Omental fat pad (tissue), 4 donors: ENCODE results near the gene PDE8A. TPM values are rescaled to one million over a fixed set of nuclear protein-coding genes. Genes with fewer than 3 reads are reported as not detected.

Experiments used
- ATAC-seq: fragments of 150-250 bp; one replicate; pipeline ENCODE4 v1.9.1; 2016; ENCODE audit warnings: mild to moderate bottlenecking, moderate library complexity; ENCODE audit not compliant: low FRiP score
- DNase-seq: peaks from one replicate; pipeline ENCODE4 v3.0.0-alpha.2; 2019; ENCODE audit warnings: low spot score
- total RNA-seq, 4 donors: library from RNA; depleted of rRNA; stranded (reverse); fragments of >200 nt; gene quantifications; one replicate each; pipeline ENCODE4 v1.1.0, GENCODE V29; 2016
- TF ChIP-seq, protein P1 (sequence below), 3 donors: fragments of 450-650 bp; IDR thresholded peaks; one replicate each; pipeline ENCODE4 v1.5.1; 2016 to 2017; ENCODE audit warnings: antibody characterized with exemption in 3 of 3, mild to moderate bottlenecking in 3 of 3, moderate library complexity in 2 of 3

PDE8A gene, protein sequence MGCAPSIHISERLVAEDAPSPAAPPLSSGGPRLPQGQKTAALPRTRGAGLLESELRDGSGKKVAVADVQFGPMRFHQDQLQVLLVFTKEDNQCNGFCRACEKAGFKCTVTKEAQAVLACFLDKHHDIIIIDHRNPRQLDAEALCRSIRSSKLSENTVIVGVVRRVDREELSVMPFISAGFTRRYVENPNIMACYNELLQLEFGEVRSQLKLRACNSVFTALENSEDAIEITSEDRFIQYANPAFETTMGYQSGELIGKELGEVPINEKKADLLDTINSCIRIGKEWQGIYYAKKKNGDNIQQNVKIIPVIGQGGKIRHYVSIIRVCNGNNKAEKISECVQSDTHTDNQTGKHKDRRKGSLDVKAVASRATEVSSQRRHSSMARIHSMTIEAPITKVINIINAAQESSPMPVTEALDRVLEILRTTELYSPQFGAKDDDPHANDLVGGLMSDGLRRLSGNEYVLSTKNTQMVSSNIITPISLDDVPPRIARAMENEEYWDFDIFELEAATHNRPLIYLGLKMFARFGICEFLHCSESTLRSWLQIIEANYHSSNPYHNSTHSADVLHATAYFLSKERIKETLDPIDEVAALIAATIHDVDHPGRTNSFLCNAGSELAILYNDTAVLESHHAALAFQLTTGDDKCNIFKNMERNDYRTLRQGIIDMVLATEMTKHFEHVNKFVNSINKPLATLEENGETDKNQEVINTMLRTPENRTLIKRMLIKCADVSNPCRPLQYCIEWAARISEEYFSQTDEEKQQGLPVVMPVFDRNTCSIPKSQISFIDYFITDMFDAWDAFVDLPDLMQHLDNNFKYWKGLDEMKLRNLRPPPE
- total RNA-seq: 10 to 100 TPM; 61.0 to 86.5 (median 79.0) TPM

DNA sequence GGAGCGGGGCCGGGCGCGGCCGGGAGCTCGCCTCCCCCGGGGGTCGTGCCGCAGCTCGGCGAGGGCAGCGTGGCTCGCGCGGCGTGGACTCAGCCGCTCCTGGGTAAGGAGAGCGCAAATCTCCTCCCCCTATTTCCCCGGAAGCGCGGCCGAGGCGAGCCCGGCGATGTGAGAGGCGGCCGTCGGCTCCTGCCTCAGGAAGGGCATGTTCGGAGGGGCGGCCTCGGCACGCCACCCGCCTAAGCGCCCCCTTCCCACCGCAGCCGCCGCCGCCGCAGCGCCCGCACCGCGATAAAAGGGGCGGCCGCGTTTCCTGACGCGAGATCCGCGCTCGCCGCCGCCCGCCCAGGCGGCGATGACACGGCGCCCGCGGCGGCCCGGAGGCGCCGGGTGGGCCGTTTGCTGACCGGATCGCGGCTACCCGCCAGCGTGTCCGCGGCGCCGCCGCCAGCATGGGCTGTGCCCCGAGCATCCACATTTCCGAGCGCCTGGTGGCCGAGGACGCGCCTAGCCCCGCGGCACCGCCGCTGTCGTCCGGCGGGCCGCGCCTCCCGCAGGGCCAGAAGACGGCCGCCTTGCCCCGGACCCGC lies at the start of gene PDE8A:
Gene PDE8A, plus strand, starts transcription at position 146 of the 590 bp plus-strand sequence. Its CDS starts 307 bp downstream, at position 453.
- TF ChIP-seq, protein P1, sequence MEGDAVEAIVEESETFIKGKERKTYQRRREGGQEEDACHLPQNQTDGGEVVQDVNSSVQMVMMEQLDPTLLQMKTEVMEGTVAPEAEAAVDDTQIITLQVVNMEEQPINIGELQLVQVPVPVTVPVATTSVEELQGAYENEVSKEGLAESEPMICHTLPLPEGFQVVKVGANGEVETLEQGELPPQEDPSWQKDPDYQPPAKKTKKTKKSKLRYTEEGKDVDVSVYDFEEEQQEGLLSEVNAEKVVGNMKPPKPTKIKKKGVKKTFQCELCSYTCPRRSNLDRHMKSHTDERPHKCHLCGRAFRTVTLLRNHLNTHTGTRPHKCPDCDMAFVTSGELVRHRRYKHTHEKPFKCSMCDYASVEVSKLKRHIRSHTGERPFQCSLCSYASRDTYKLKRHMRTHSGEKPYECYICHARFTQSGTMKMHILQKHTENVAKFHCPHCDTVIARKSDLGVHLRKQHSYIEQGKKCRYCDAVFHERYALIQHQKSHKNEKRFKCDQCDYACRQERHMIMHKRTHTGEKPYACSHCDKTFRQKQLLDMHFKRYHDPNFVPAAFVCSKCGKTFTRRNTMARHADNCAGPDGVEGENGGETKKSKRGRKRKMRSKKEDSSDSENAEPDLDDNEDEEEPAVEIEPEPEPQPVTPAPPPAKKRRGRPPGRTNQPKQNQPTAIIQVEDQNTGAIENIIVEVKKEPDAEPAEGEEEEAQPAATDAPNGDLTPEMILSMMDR (IDR thresholded peaks at IDR 0.05): no peak
- DNase-seq (no peak), ATAC-seq (peak; percentile 13)

DNA sequence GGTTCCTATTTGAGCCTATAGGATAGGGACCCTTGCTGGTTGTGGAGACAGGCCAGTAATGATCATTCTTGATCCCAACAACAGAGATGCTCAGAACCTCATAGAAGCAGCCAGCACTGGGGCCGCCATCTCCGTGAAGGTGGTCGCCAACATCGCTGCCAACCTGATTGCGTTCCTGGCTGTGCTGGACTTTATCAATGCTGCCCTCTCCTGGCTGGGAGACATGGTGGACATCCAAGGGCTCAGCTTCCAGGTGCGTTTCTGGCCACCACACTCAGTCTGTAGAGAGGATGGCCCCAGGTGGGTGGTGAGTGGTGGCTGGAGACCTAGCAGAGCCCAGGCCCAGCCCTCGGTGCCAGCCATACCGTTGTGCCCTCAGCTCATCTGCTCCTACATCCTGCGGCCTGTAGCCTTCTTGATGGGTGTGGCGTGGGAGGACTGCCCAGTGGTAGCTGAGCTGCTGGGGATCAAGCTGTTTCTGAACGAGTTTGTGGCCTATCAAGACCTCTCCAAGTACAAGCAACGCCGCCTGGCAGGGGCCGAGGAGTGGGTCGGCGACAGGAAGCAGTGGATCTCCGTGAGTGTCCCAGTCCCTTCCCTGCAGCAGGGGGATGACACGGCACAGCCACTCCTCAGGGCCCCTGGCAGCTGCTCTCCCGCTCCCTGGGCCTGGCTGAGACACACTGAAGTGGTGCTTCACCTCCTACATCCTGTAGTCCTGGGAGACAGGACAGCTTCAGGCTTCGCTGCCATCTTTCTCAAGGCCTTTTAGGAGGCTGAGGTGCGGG lies 46.5 kb upstream of the PDE8A start:
- ATAC-seq (no peak), DNase-seq (no peak)
- TF ChIP-seq, protein P1 (IDR thresholded peaks at IDR 0.05): no peak

DNA sequence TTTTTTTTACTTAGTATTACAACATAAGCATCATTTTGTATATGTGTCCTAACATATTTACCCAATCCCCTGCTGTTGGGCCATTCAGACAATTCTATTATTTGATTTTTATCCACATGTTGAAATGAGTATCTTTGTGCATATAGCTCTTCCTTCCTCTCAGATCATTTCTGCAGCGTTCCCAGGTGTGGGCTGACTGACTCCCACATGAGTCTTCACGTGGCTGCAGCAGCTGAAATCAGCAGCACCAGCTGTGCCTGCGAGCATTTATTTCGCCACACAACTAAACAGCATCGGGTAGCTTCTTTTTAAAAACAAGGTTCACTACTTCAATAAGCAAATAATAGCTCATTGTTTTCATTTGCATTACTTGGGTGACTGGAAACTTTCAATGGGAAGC lies 44.5 kb upstream of the PDE8A start:
- DNase-seq: no peak
- TF ChIP-seq, protein P1 (IDR thresholded peaks at IDR 0.05): no peak
- ATAC-seq: no peak

DNA sequence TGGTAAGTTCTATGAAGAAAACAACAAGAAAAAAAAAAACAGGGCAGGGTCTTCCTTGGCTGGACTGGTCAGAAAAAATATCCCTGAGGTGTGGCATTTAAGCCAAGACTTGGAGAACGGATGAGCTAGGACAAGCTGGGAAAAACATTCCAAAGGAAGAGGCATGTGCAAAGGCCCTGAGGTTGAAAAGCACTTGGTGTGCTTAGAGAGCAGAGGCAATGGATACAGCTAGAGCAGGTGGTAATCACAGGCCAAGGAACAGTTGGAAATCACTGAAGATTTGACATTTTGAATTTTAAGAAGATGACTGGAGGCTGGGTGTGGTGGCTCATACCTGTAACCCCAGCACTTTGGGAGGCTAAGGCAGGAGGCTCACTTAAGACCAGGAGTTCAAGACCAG lies 42.9 kb upstream of the PDE8A start:
- TF ChIP-seq, protein P1 (IDR thresholded peaks at IDR 0.05): no peak
- DNase-seq (no peak), ATAC-seq (no peak)

DNA sequence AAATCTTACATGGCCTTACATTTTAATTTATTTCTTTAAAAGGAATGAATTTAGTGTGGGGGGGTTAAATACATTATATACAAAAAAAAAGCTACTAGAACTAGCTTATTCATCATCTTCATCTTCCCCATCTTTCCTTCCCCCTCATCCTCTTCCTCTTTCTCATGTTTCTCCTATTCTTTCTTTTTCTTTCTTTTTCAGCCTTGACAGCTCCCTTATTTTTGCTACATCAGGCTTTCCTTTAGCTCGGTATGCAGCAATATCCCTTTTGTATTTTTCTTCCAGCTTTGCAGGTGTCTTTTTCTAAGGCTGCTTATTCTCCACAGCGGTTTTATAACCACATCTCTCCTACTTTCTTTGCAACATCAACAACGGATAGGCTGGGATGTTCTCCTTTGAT lies 41.3 kb upstream of the PDE8A start:
- DNase-seq: no peak
- TF ChIP-seq, protein P1 (IDR thresholded peaks at IDR 0.05): no peak
- no peak for ATAC-seq

DNA sequence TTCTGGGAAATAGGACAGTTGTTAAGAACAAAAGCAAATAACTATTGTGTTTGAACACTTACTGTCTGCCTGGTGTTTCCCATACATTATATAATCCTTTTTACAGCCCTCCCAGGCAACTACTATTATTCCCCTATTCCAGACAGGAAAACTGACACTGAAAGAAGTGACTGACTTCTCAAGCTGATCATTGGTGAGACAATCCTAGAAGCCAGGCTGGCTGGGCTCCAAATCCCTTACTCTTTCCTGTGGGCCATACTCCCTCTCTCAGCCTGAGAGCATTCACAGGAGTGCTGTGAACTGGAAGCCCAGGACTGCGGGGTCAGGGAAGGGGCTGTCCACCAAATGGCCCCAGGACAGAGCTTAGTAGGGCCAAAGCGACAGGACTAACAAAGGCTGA lies 39.2 kb upstream of the PDE8A start:
- TF ChIP-seq, protein P1 (IDR thresholded peaks at IDR 0.05): no peak
- ATAC-seq: no peak
- no peak for DNase-seq
